ENCODE results near the gene LY86.

LY86 gene

DNA sequence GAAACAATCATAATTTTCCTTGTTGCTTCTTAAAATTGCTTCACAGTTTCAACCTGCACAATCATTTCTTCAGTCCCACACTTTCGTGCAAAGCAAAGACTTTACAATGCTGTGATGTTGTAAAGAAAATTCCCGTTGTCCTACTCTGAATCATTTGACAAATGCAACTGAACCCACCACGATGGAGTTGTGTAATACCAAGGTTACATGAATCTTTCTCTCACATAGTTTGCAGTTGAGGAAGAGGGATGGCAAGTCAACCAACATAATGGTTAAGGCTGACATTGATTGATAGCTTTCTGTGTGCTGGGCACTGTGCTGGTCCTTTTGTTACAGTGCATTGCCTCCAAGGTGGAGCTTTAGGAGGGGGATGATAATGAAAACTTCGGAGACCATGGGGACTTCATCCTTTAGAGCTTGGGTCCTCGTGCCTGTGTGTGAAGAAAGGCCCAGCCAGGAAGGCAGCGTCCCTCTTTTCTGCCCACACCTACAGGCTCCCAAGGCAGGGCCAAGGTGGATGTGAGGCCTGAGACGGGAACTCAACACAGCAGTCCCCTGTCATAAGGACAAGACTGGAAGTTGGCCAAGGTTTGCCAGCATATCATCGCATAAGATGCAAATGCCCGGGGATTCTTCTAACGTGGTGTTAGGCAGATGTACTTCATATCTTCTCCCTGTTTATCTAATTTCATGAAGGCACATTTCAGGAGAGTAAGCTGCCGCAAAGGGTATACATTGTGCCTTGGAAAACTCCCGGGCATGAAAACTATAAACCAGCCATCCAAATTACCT is 96.9 kb downstream of the LY86 start:
- DNase-seq = no peak

DNA sequence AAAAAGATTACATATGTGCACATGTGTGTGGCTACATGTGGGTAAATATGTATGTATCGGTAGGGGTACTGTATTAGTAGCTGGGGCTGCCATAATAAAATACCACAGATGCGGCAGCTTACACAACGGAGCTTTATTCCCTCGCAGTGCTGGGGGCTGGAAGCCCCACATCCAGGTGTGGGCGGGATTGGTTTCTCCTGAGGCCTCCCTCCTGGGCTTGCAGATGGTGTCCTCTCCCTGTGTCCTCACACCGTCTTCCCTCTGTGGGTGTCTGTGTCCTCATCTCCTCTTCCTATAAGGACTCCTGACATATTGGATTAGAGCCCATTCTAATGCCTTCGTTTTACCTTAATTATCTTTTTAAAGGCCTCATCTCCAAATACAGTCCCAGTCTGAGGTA is 97.7 kb downstream of the LY86 start:
- no peak for DNase-seq

DNA sequence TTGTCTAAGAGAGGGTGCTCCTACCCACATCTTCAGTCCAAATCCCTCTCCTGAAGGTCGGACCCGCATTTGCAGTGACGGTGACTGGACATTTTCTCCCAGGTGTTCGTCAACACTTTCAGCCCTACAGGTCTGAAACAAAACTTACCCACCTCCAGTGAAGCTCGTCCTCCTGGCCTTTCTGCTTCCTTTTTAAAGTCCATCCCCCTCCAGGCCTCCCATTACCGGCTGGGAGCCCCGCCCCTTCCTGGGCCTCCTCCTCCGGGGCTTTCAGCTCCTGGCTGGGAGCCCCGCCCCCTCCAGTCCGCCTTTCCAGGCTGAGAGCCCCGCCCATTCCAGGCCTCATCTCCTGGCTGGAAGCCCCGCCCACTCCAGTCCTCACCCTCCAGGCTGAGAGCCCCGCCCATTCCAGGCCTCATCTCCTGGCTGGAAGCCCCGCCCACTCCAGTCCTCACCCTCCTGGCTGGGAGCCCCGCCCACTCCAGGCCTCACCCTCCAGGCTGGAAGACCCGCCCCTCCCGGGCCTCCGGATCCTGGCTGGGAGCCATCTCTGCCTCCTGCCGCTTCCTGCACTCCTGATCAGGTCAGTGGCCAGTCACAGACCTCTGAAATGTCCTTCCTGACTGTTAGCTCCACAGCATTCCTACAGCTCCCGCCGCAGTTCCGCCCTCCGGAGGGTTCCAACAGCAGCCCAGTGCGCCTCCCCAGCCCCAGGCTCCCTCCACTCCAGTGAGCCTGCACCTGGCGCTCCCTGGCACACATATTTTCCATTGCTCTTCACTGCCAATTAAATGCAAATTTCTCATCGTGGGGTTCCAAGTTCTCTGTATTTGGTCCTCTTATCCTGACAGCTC is 98.5 kb downstream of the LY86 start:
- DNase-seq = no peak

DNA sequence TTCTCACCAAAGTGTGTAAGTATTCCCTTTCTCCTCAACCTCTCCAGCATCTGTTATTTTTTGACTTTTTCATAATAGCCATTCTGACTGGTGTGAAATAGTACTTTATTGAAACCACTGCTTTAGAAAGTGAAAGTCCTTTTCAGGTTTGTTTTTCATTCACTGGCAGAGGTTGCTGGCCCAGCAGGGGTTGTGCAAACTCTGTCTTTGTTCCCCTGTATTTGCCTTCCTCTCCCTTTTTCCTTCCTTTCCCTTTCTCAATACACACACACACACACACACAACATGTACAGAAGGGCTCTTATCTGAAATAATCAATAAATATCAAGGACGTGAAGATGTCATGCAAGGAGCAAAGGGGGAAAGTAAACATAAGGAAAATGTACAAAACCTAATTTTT is 99.8 kb downstream of the LY86 start:
- DNase-seq = no peak

DNA sequence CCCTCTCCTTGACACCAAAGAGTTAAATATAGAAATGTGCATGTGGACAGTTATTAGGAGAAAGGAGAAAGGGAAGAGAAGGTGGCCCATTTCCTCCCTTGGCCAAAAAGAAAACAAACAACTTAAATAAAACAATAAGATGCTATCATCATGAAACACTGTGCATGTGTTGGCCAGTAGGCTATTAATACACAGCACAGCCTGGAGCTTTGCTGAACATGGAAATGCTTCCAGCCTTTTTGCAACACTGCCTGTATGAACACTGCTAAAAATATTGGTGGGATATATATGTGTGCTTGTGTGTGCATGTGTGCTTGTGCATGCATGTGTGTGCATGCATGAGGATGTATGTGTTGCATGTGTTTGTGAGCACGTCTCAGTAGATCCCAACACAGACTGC is 100.4 kb downstream of the LY86 start:
- DNase-seq = no peak

DNA sequence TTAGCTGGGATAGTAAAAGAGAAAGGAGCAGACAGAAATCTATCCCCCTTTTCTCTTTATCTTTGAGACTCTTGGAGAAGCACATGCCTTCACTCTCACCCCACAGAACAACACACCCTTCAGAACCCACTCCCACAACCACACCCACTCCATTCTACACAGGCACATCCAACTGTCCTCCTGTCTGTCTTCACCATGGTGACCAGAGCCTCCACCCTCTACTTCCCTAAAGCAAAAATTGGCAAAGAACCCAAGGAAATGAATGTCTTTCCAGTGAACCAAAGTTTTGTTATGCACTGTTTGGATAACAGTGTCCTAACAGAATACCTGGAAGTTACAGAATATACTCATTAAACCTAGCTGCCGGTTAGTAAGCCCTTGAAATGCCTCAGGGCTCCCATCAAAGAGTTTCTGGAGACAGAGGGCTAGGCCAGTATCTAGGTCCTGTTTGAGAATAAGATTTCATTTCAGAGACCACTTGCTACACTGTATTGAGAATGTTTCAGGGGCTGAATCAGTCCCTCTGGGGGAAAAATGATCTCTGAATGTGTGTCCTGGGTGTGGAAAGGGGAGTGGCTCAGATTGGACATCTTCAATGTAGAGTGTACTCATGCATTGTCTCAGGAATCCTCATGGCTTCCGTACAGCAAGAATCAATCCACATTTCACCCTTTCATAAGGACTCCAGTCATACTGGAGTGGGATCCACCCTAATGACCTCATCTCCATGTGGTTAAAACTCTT is 101.1 kb downstream of the LY86 start:
- no peak for DNase-seq

DNA sequence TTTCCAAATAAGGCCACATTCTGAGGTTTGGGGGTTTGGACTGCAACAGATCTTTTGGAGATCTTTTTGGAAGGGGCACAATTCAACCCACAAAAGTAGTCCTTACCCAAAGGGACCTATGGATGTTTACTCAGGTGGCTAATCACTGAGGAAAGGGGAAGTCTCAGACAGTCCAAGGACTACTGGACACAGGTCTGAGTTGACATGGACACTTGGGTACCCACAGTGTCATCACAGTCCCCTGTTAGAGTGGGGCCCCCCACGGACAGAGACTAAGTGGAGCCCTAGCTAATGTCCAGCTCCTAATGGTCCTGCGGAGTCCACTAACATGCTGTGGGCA is 101.6 kb downstream of the LY86 start:
- DNase-seq = no peak

DNA sequence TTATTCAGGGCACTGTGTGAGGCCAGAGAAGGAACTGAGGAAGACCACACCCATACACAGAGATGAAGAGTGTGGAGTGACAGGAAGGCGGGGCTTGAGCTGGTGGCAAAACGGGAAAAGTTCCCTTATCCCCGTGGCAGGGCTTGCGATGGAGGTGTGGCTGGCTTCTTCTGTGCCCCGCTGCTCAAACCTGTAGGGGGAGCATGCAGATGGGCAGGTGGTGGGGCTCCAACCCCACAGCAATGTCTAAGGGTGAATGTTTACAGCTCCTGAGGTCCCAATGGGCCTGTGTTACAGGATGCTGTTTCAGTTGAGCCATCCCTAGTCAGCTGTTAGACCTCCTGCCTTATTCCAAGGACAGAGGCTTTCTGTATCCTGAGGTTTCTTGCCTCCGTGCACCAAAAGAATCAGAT is 105.9 kb downstream of the LY86 start:
- DNase-seq = no peak

DNA sequence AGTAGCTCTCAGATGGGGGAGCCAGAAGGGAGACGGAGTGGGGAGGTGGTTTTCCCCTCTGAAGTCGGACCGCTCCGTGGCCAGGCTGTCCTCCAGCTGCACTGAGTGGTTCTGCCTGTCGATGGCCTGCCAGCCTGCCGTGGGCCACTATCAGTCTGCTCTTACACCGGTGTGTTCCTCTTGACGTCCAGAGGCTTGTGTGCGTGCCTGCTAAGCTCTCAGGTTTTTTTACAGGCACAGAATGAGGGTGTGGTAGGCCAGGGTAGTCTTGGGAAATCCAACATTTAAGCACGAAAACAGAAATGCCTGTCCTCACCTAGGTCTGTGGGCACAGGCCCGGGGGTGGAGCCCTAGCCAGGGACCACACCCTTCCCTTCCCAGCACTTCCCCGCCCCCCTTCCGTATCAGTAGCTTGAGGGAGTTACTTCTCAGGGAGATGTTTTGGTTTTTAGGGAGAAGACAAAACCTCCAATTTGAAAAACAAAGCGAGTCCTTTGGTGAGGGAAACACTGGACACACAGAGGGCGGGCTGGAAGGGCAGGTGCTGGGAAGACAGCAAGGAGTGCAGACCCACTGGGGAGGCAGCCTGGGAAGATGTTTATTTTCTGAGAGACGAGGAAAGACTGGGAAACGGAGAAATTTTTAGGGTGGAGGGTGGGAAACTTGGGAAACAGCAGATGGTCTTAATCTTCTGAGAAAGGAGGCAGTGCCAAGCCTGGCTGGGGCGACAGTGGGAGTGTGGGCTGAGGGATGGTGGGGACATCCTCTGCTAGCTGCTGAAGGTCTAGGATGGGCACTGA is 106.5 kb downstream of the LY86 start:
- no peak for DNase-seq

DNA sequence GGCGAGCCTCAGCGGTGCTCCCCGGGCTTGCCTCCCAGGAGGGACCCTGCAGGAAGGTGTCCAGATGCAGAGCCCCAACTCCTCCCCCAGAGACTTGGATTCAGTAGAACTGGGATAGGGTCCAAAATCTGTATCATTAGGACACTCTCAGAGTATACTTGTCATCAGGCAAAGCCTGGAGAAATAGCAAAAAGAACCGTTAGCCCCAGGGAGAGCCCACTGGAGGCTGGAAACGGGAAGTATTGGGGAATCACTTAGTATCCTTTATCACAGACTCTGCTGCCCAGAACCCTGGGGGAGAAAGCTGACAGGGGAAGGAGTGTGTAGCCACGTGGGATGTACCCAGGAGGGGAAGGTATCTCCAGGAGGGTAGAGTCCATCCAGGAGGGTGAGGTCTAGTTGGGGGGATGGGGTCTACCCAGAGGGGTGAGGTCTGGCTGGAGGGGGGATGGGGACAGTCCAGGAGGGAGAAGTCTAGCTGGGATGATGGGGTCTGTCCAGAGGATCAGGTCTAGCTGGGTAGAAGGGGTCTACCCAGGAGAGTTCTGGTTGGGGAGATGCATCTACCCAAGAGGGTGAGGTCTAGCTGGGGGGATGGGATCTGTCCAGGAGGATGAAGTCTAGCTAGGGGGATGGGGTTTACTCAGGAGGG is 107.2 kb downstream of the LY86 start:
- DNase-seq = no peak

DNA sequence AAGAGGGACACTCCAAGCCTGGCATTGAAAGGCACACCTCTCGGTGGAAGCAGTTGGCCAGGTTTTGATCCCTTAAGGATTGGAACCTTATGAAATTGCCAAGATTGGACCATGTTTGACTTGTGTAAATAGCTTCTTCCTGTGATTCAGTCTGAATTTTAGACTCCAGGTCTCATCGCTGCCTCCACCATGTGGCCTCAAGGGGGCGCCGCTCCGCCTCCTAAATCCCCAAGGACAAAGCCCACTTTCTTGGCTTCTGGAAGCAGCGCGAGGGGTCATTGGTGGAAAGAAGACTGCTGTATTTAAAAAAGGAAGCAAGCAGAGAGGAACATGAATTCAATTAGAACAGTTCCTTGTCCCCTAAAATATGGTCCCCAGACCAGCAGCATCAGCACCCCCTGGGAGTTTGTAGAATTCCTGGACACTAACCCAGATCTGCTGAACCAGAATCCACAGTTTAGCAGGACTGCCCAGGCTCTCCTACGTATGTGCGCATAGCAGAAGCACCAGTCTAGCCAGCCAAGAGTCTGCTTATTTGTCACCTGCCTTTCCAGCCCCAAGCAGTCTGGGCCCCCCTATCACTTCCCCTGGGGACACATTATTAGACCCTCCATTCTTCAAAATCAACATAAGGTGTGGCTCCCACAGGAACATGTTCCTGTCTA is 108.5 kb downstream of the LY86 start:
- DNase-seq = no peak

DNA sequence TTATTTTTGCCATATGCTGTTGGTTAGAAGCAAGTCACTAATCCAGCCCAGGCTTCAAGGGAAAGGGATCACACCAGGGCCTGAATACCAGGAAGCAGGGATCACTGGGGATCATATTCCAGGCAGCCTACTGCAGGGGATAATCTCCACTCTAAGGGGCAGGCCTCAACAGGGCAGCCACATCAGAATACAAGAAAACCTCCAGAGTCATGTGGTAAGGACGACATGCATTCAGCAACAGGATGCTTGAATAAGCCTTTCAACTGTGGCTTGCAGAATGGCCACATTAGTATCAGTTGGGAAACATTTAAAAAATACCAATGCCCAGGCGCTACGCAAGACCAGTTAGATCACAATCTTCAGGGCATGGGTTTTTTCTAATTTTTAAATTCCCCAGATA is 109.1 kb downstream of the LY86 start:
- DNase-seq = no peak

DNA sequence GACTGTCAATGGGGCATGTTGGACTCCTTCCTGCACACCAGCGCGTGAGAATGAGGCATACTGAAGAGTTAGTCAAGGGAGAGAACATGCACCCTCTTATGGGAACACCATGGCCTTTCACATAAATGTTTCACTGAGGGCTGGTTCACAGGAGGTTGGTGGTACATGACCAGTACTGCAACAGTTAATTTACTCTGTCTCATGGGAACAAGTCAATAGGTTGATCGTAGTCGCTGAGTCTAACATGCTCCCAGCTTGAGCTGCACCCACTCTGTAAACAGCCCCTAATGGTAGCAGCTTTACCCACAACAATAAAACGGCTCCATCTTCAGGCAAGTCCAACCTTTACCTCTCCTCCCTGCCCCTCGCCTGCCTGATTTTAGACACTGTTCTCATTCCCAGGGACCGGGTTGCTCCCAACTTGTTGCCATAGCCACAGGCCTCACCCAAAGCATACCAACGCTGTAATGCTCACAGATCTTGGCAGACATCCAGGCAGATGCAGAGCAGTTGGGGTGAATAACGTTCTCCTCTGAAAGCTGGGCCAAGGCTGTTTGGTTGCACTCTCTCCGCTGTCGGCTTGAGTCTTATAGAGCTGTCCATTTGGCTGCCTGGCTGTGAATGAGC is 111.3 kb downstream of the LY86 start:
- DNase-seq = no peak

DNA sequence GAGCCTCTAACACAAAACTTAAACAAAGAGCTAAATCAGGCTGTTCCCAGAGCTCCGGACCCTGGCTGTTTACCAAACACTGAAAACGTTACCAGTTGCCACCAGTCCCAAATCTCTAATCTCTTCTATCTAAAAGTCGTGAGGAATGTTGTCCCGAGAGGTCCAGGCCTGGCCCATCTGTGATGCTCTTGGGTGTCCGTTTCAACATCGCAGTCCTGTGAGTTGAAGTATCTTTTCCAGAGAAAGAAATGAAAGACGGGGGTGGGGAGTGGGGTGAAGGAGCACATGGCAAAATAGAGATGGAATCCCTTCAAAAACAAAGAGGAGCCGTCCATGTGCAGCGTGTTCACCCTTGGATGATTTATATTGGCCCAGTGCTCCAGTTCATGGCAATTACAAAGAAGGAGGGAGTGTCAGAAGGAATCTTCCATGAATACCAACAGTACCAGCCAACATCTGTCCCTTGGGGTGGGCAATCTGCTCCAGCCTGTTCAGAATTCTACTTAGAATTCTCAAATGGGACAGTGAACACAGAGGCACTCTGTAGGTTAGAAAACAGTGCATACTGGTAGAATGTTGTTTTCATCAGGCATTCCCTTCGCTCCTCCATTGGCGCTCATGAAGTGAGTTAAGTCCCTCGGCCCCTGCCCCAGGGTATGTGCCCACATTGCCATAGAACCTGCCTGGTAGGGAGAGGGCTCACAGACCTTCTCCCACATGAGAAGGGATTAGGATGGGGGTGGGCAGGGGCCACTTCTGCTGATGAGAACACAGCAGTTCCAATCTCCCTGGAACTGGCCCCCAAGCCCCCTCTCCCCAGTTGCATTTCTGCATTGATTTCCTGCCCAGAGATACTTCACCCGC is 112.1 kb downstream of the LY86 start:
- DNase-seq = no peak

DNA sequence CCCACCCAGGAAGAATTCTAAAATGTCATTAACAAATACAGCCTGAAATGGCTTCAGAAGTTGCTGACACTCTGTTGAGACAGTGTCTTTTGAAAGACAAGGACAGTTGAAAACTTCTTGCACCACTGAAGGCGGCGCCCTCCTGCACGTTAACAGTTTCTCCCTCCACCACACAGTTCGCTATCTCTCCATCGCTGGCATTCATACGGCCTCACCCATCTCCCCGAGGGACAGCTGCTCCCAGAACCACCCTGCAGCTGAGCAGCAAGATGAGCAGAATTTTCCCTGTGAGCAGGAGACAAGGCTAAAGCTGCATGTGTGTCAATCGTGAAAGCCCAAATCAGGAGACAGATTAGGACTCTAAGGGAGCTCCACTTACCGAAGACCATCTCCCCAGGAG is 113.3 kb downstream of the LY86 start:
- no peak for DNase-seq

DNA sequence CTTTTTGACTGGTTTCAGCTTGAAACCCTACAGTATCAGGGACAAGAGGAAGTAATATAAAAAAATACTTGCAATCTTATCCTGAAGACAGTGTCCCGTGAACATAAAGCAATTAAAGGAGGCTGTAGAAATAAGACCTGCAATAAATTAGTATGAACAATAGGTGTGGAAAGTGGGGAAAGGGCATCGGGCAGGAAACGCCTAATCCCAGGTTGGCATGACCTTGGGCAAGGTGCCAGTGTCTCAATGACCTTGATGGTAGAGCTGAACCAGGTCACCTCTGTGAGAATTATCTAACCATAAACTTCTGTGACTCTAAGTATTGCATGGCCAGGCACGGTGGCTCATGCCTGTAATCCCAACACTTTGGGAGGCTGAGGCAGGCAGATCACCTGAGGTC is 115.2 kb downstream of the LY86 start:
- DNase-seq = no peak

All from activated gamma-delta T cell (primary cell).